ENCODE measurements around the gene PJVK.
A peak's percentile ranks its signal among the peaks of the same experiment; 100 is the strongest.

PJVK gene

GRCh38 chr2:178429336-178429735, 21.8 kb upstream of the PJVK start:
- no peak for TF ChIP-seq CTCF (conservative IDR thresholded peaks at IDR 0.05; ENCODE audit: low read depth)
- DNase-seq (ENCODE audit: low spot score): no peak
- no peak overlapping the region for H3K27ac ChIP-seq
- ChIA-PET CTCF (no interaction called here), POLR2A (ENCODE audit: low non-redundant PET) (no interaction called here)

GRCh38 chr2:178436662-178437061, 14.5 kb upstream of the PJVK start:
- CTCF ChIA-PET: no interaction called here
- no peak for TF ChIP-seq CTCF (conservative IDR thresholded peaks at IDR 0.05; ENCODE audit: low read depth)
- POLR2A ChIA-PET (ENCODE audit: low non-redundant PET): no interaction called here

GRCh38 chr2:178441426-178441825, 9.8 kb upstream of the PJVK start:
- POLR2A ChIA-PET (ENCODE audit: low non-redundant PET): no interaction called here
- DNase-seq (ENCODE audit: low spot score): no peak
- CTCF ChIA-PET: interaction anchor here (0.7 kb wide), 1 partner anchor 269 kb away, joined by 3 read pairs; no protein-coding TSS in a partner anchor
- no peak for TF ChIP-seq CTCF (conservative IDR thresholded peaks at IDR 0.05; ENCODE audit: low read depth)
- no peak overlapping the region for H3K27ac ChIP-seq

More at GRCh38 chr2:178436662-178437061, 14.5 kb upstream of the PJVK start:
- H3K27ac ChIP-seq: no peak overlapping the region
- no peak for DNase-seq (ENCODE audit: low spot score)

GRCh38 chr2:178448968-178449661, 2.1 kb upstream of the PJVK start:
- ChIA-PET POLR2A (ENCODE audit: low non-redundant PET) (interaction anchor here (0.6 kb wide), 1 partner anchor 68 kb away, joined by 4 read pairs; no protein-coding TSS in a partner anchor), CTCF (no interaction called here)
- DNase-seq (ENCODE audit: low spot score): no peak
- TF ChIP-seq CTCF (conservative IDR thresholded peaks at IDR 0.05; ENCODE audit: low read depth): no peak
- no peak overlapping the region for H3K27ac ChIP-seq

GRCh38 chr2:178449700-178450523, 1.3 kb upstream of the PJVK start:
- DNase-seq (ENCODE audit: low spot score): peak; percentile 4
- ChIA-PET POLR2A (ENCODE audit: low non-redundant PET) (interaction anchor here (0.6 to 1.2 kb wide), 2 partner anchors 67 to 119 kb away, joined by 3 to 4 read pairs; no protein-coding TSS in a partner anchor), CTCF (interaction anchor here (0.8 kb wide), 1 partner anchor 87 kb away, joined by 3 read pairs; no protein-coding TSS in a partner anchor)
- no peak for TF ChIP-seq CTCF (conservative IDR thresholded peaks at IDR 0.05; ENCODE audit: low read depth)
- H3K27ac ChIP-seq: peak overlapping the region; percentile 92

GRCh38 chr2:178450524-178450773, 729 bp upstream of the PJVK start:
- CTCF ChIA-PET: interaction anchor here (0.8 kb wide), 1 partner anchor 86 kb away, joined by 3 read pairs; no protein-coding TSS in a partner anchor
- POLR2A ChIA-PET (ENCODE audit: low non-redundant PET): interaction anchor here (1.2 kb wide), 1 partner anchor 120 kb away, joined by 3 read pairs; no protein-coding TSS in a partner anchor
- peak overlapping the region; percentile 92 for H3K27ac ChIP-seq
- peak; percentile 63 for DNase-seq (ENCODE audit: low spot score)
- no peak for TF ChIP-seq CTCF (conservative IDR thresholded peaks at IDR 0.05; ENCODE audit: low read depth)
